ENCODE measurements around the gene RAB6D. TPM values are rescaled to one million over a fixed set of nuclear protein-coding genes. Genes with fewer than 3 reads are reported as not detected.
"Not testable (repeated sequence)": the region's sequence is repeated elsewhere in the genome, so short reads cannot be mapped to it uniquely, and the experiment has no call there.

The RAB6D gene
- not detected in 2 replicates for total RNA-seq

DNA sequence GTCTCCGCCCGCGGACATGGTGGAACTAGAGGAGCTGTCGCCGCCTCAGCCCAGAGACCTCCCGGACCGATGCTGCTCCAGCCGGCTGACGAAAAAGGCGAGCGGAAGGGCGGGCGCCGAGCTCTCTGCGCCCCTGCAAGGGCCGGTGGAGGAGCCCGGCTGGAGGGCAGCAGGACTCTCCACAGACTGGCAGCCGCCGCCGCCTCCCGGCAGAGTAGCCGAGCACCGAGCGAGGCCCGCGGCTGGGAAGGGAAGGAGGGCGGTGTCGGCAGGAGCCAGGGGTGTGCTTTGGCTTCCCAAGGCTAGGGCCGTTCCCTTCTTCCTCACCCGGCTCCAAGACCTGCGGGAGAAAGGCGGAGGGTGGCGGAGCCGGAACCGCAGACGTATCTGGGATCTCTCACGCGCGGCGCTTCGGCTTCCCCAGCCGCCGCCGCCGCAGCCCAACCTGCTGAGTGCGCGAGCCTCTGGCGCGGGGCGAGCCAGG is at the start of gene RAB6D:
Gene RAB6D (minus strand): TSS at position 466 of the 484 bp plus-strand sequence. CDS start 448 bp downstream, at position 18.
- peak in 1 of 2 donors; percentile 6 for DNase-seq (ENCODE audit: low read depth in 2 of 2)

DNA sequence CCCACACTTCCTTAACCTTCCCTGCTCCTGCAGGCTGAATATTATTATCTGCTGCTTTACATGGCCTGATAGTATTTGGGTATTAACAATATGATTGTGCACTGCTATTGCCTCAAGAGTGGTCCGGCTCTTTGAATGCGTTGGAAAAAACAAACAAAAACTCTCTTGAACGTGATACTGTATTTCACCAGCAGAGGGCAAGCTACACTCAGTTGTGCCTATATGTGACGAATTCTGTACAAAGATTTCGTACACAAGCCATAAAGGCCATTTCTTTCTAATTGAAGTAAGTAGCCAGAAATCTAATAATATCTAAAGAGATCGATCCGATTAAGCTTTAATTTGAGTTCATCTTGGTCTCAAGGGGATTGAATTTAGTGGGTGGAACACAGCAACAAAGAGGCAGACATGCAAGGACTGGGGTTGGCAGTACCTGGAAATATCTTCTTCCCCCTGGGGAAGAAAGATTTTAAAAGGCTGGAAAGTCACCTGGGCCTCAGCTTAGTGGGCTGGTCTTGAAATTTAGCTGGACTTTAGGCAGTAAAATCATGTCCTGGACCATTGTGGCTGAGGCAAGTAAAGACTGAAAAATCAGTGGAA is 49.3 kb upstream of the RAB6D start:
- peak; percentile 63 to 79 for DNase-seq (ENCODE audit: low read depth in 2 of 2)

DNA sequence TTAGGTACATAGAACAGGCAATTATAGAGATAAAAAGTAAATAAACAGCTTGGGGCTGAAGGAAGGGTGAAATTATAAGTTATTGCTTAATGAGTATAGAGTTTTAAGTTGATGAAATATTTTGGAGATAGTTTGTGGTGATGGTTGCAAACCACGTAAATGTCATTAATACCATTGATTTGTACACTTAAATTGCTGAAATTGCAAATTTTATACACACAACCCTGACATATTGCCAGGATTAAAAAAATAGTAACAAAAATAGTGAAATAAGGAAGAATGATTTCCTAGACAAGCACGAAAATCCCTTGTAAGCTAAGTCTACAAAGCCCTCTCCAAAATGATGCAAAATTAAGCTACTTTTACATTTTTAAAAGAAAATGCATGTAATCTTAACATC is 46.2 kb upstream of the RAB6D start:
- no peak for DNase-seq (ENCODE audit: low read depth in 2 of 2)

DNA sequence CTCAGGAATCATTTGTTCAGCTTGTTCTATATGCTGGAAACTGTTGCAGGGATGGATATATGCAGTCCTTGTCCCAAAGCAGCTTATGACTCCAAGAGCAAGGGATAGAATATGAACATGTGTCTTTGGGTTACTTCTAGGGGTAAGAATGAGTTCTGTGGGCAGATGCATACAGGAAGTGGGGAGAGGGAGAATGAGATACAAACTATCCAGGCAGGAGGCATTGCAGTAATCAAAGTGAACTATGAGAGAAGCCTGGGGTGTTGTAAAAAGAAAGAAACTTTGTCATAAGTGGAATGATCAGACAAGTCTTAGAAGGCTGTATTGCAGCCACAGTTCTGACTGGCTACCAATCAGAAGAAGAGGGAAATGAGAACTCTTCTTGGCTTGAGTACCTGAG is 44.8 kb upstream of the RAB6D start:
- no peak for DNase-seq (ENCODE audit: low read depth in 2 of 2)

DNA sequence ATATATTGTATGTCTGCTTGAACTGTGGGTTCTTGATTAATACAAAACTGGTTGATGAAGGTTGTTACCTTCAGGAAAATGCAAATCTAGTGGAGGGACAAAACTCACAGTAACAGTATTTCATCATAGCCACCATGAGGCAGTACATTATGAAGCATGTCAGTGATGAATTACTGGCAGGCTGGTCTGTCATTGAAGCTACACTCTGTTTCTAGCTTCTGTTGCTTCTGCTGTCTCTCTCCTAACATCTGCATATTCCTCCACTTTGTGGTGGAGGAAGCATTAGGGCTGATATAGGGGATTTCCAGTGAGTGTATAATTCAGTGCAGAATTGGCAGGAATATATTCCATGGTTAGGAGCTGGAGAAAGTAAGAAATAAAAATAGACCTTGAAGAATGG is 44.2 kb upstream of the RAB6D start:
- no peak for DNase-seq (ENCODE audit: low read depth in 2 of 2)

DNA sequence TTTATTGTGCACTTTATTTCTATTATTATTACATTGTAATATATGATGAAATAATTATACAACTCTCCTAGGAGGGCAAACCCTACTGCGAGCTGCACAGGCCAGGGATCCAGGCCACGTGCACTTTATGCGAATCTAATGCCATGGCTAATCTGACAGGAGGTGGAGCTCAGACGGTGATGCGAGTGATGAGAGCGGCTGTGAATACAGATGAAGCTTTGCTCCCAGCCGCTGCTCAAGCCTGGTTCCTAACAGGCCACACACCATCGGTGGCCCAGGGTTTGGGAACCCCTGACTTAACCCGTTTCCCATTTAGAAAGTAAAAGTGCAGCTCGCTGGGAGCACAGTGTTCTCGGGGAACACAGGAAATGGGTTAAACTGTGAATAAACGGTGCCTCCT is 40.8 kb upstream of the RAB6D start:
- no peak for DNase-seq (ENCODE audit: low read depth in 2 of 2)

DNA sequence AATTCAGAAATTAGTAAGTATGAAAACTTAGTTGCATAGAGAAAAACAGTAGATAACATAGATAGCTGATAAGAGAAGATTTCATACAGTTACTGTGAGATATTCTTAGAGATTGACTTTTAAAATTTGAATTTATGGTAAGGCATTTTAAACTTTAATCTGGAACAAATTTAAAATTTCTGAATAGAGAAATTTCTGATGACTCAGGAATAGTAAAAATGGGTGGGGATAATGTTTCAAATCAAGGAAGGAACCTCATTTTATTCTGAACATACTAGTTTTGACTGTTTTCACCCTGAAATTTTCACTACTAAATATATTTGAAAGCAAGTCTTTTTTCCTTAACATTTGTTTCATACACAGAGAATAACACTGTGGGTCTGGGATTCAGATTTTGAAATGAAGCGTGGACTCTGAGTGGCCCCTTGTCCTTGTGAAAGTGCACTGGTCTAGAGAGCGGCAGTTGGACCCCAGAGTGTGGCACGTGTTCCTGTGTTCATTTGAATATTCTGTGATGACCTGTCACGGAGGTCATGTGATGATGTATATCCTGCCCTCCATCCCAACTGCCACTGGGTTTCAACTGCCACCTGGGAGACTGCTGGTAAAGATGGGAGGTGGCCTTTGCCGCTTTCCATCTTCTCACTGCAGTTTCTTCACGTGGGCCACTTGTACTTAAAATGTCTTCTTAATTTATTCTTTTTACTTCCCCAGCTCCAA is 38.5 kb upstream of the RAB6D start:
- DNase-seq (ENCODE audit: low read depth in 2 of 2) = no peak

DNA sequence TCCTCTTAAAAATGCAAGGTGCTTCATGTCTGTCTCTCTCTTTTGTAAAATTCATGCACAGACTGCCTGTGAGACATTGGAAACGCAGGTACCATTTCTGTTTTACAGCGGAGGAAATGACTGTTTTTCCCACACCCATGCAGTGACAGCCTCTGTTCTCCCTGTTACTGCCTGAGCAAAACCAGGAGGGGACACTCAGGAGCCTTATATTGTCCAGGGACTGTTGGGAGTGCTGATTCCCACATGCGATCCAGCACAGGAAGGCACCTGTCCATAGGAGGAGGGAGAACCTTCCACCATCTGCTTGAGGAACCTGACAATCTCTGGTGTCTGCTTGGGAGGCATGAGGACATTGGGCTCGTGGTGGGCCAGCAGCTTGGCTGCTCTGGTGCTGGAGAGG is 36.9 kb upstream of the RAB6D start:
- DNase-seq (ENCODE audit: low read depth in 2 of 2) = no peak

DNA sequence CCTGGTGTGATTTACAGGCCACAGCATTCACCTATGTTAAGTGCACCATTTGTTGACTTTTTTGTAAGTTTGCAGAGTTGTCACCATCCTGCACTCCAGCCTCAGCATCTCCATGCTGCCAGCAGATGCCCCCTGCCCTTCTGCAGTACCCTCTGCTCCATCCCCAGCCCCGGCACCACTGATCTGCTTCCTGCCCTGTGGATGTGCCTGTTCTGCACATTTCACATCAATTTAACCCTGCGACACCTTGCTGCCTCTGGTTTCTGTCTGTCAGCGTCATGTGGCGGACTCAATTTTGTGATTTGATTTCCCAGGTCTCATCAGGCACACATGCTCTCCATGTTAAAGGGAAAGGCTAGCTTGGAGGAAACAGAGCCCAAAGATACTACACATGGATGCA is 36.5 kb upstream of the RAB6D start:
- not testable (repeated sequence) for DNase-seq (ENCODE audit: low read depth in 2 of 2)

DNA sequence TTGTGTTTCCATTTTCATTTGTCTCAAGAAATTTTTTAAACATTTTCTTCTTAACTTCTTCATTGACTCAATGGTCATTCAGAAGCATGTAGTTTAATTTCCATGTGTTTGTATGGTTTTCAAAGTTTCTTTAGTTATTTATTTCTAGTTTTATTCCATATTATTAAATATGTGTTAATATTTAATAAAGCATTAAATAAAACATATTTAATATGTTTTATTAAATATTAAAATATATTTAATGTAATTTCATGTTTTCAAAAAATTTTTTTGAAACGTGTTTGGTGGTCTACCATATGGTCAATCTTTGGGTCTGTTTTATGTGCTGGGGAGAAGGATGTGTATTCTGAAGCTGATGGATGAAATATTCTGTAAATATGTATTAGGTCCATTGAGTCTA is 32.2 kb upstream of the RAB6D start:
- not testable (repeated sequence) for DNase-seq (ENCODE audit: low read depth in 2 of 2)

DNA sequence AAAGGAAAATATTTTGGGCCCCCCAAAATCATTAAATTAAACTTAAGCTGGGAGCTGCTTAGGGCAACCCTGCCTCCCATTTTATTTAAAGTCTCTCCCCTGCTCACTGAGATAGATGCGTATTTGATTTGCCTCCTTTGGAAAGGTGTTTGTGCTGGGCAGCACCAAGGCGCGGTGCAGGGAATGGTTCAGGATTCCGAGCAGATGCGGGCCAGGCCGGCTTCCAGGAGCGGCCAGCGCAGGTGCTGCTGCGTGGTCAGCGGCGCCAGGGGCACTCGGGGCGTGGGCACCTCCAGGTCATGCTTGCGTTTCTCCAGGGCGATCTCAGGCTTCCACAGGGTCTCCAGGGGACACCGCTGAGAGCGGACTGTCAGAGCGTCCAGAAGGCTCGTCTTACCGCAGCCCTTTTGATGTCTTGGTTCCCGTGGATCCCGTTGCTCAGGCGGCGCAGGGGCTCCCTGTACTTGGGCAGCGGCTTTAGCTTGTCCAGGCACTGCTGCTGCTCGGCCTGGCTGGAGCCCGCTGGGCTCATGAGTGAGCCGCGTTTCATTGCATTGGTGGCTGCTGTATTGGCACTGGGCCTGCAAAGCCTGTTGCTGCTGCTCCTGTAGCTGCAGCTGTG is 31.2 kb upstream of the RAB6D start:
- DNase-seq (ENCODE audit: low read depth in 2 of 2) = not testable (repeated sequence)

DNA sequence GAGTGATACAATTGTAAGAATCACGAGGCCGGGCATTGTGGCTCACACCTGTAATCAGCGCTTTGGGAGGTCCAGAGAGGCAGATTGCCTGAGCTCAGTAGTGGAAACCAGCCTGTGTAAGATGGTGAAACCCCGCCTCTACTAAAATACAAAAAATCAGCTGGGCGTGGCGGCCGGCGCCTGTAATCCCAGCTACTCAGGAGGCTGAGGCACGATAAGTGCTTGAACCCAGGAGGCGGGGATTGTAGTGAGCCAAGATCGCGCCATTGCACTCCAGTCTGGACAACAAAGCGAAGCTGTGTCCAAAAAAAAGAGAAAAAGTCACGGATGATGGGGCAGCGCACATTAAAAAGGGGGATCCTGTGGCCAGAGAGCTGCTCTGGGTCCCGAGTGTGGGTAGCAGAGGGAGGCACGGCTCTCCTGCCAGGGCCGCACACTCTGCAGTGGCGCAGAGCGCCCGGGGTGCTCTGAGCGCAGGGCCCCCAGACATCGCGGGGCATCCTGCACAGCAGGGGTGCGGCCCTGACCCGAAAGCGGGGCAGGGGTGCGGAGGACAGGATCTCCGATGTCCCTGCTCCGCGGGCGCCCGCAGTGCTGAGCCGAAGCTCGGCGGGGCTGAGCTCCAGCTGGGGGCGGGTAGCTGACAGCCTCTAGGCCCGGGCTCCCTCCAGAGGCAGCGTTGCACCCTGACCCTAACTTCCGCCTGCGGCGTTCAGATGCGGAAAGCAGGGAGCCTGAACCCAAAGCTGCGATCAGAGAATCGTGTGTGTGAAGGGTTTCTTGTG is 30.4 kb upstream of the RAB6D start:
- peak in 1 of 2 donors; percentile 5 for DNase-seq (ENCODE audit: low read depth in 2 of 2)

DNA sequence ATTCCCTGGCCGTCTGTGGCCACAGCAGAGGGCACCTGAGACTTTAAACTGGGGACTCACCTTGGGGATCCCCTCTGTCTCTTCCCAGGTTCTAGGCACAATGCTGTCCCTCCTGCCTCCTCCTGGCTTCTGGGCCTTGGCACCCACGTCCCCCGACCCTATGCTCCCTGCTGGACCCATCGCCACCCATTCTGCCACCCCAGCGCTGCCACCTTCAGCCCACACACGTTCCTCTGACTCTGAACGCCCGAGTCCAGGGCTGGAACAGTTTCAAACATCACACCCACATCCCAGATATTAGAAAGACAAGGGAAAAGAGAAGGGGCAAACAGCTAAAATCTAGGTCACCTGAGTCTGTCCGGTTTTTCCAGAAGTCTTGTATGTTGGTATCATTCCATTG is 28.0 kb upstream of the RAB6D start:
- not testable (repeated sequence) for DNase-seq (ENCODE audit: low read depth in 2 of 2)

DNA sequence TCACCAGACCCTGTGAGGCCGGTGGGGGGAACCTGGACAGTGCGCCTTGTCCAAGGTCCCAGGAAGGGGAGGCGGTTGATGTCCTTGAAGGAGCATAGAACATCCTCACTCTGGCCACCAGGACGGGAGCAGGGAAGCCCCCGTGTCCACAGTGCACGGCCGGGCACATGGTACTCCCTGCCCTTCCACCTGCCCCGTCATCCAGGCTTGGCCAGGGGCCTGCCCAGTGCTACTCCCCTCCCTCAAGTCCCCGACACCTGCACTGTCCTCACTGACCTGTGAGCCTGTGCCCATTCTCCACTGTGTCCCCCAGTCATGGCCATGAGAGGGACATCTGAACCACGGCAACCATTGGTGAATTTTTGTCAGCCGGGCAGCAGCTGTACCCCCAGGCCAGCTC is 27.5 kb upstream of the RAB6D start:
- not testable (repeated sequence) for DNase-seq (ENCODE audit: low read depth in 2 of 2)

DNA sequence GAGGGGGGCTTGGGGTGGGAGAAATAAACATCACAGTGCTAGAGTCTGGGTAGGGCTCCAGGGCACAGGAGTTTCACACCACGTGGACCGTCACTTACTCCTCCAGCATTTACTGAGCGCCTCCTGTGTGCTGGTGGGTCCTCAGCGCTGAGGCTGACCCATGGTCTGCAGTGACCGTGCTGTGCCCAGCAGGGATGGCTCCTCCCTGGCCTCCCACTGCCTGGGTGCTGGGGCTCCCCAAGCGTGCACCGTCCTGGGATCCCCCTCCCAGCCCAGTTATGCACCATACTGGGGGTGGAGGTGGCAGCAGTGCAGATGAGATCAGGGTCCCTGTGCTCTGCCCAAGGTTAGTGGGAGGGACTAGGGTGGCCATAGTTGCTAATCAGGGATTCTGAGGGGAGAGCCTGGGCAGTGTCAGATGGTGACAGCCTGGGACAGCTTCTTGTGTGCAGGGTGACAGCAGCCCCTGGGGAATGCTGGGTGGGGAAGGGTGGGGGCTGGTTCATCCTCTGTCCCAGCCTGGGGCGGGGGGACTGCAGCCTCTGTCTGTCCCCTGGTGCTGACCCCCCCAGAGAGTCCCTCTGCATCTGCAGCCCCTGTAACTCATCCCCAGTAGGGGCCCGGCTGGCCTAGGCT is 26.6 kb upstream of the RAB6D start:
- DNase-seq (ENCODE audit: low read depth in 2 of 2) = not testable (repeated sequence)

DNA sequence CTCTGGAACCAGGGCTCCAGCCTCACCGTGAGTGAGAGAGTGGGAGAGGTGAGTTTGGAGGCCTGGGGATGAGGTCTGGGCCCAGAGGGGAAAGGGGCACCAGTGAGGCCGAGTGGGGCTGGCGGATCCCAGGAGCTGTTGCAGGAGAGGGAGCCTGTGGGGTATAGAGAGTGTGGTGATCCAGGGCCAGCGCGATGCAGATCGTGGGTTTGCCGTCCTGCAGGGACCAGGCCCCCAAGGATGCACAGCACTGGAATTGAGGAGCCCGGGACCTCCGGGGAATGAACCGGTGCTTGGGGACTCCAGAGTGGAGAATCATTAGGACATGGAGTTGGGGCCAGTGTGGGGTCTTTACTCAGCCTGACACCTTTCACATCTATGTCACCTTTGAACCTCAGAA is 25.7 kb upstream of the RAB6D start:
- no peak for DNase-seq (ENCODE audit: low read depth in 2 of 2)

DNA sequence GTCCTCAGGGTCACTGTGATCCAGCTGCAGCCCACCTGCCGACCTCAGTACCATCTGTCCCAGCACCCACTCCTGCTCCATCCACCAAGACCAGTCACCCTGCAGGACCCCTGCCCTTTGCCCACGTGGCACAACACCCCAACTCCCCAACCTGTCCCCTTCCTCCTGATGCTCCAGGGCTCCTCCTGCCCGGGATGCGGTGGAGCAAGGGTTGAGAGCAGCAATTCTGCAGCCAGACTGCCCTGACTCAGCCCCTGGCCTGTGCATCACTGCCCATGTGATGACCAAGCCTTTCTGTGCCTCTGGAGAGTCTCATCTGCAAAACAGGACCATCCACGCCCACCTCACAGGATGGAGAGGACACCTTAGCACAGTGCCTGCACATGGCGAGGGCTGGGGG is 24.9 kb upstream of the RAB6D start:
- not testable (repeated sequence) for DNase-seq (ENCODE audit: low read depth in 2 of 2)

DNA sequence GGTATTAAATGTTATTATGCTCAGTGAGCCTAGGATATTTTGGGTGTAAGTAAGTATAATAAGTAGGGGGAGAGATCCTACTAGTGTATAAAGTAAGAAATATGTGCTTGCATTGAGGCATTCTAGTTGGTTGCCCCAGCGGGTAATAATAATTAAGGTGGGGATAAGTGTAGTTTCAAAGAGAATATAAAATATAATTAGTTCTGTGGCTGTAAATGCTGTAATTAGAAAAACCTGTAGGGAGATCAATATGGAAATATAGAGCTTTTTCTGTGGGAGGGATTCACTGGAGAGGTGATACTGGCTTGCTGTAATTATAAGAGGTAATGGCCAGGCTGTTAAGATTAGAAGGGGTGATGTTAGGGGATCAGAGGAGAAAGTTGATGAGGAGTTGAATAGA is 9.1 kb upstream of the RAB6D start:
- DNase-seq (ENCODE audit: low read depth in 2 of 2) = not testable (repeated sequence)

DNA sequence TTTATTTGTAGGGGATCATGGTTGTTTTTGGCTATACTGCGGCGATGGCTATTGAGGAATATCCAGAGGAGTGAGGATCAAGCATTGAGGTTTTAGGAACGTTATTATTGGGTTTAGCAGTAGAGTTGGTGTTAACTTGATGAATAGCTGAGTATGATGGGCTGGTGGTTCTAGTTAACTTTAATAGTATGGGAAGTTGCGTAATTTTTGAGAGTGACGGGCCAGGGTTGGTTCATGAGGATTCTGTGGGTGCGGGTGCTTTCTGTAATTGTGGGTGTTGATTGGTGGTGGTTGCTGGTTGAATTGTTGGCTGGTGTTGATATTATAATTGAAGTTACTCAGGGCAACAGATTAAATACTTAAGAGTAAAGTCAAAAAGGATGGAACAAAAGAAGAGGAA is 6.0 kb upstream of the RAB6D start:
- DNase-seq (ENCODE audit: low read depth in 2 of 2) = no peak

DNA sequence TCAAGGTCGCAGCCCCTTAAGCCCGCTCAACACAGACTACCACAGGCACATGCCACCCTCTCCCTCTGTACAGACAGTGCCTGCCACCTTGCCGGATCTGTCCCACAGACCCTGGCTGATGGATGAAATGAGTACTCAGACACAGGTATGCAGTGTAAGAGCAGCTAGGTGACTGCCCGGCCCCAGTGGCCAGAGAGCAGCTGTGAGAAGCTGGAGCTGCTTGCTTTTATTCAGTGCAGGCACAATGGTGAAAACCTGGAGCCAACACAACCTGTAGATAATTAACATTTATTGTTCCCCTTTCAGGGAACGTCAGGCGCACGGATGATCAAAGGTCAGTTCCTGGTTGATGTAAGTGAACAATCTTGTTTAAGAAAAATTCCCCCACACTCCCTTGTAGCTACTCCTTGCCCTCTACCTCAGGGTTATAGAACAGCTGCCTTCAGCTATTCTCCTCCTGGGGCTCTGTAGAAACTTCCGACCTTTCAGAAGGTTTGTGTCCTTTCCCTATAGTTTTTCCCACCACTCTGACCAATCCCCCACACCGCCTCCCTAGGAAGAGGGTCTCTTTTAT is 4.6 kb upstream of the RAB6D start:
- DNase-seq (ENCODE audit: low read depth in 2 of 2) = not testable (repeated sequence)

DNA sequence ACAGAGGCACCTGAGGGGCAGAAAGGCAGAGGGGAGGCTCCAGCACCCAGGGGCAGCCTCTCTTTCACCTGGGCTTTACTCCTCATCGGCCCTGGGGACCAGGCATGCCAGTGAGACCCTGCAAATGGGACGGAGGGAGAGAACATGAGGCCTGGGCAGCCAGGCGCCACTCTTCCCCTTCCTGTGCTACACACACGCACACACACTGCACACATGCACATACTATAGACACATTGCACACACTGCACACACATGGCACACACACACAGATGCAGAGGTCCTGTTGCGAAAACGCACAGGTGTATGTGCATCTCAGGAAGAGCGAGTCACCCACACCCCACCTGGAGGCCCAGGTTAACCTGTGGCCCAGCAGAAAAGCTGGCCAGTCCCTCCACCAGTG is 3.4 kb upstream of the RAB6D start:
- no peak for DNase-seq (ENCODE audit: low read depth in 2 of 2)
